HCT116 (cell line): Measurements from ENCODE around the gene TEX11. TPM values are rescaled to one million over a fixed set of nuclear protein-coding genes. Genes with fewer than 3 reads are reported as not detected.

Source experiments
- ATAC-seq: fragments of 200-7000 bp; cut with Tn5 transposase; 2 replicates; pipeline ENCODE4 v1.9.1; 2020; ENCODE audit warnings: mild to moderate bottlenecking, moderate library complexity
- BruUV-seq: library from RNA; stranded (reverse); fragments of 400-500 nt; replicated peaks from 2 replicates; lab custom pipeline; 2021; lab: Mats Ljungman, UMichigan
- CTCF ChIA-PET: fragments of 300-600 bp; sonication (Branson Sonifier 250); formaldehyde crosslinking; loops from one replicate; lab custom pipeline; 2021; ENCODE audit warnings: antibody characterized with exemption; lab: Charles Lee
- POLR2A ChIA-PET: fragments of 300-600, 350-600 bp; sonication (Branson Sonifier 250); formaldehyde crosslinking; loops from one replicate; lab custom pipeline; 2021; ENCODE audit warnings: antibody characterized with exemption; lab: Charles Lee
- RAD21 ChIA-PET, 2 experiments: fragments of 300-600 bp; sonication (Branson Sonifier 250); formaldehyde crosslinking; loops; one replicate each; lab custom pipeline; 2023; ENCODE audit warnings: low total read pairs in 2 of 2; ENCODE audit not compliant: uncharacterized antibody in 2 of 2, unreplicated experiment in 2 of 2, low non-redundant PET in 1 of 2; lab: Charles Lee
- DNase-seq: peaks from one replicate; pipeline ENCODE4 v3.0.0-alpha.2; 2010; ENCODE audit warnings: low read depth, low spot score
- H2AFZ ChIP-seq: fragments of 200-600 bp; shearing (Covaris generic), sonication (generic); 2 replicates; pipeline ENCODE4 v1.6.1; 2017; ENCODE audit warnings: low read depth, mixed run types, mixed read lengths, antibody characterized with exemption, low read length; ENCODE audit not compliant: poor library complexity, severe bottlenecking
- H3K27ac ChIP-seq: 2 replicates; pipeline ENCODE4 v1.5.1; 2012; ENCODE audit warnings: low read depth, low read length
- H3K27me3 ChIP-seq: fragments of 200-600 bp; sonication (generic); 2 replicates; pipeline ENCODE4 v1.6.1; 2016; ENCODE audit warnings: mixed run types, low read length, mixed read lengths; ENCODE audit not compliant: insufficient read depth
- H3K36me3 ChIP-seq, 2 experiments: fragments of 200-500 bp in 1 of 2; fragments of 200-600 bp in 1 of 2; sonication (Bioruptor generic) in 1 of 2; sonication (generic) in 1 of 2; 2 replicates each; pipeline versions ENCODE4 v1.5.1 to v1.6.1; 2014 to 2016; ENCODE audit warnings: low read length in 2 of 2, inconsistent platforms in 1 of 2, mixed read lengths in 1 of 2, mixed run types in 1 of 2; ENCODE audit not compliant: insufficient read depth in 2 of 2, control insufficient read depth in 1 of 2
- H3K4me1 ChIP-seq, 2 experiments: fragments of 200-600 bp in 1 of 2; sonication (generic) in 1 of 2; 2 replicates each; pipeline versions ENCODE4 v1.5.1 to v1.6.1; 2012 to 2017; ENCODE audit warnings: low read length in 2 of 2, inconsistent platforms in 1 of 2, mild to moderate bottlenecking in 1 of 2, mixed read lengths in 1 of 2, mixed run types in 1 of 2, moderate library complexity in 1 of 2; ENCODE audit not compliant: insufficient read depth in 2 of 2, control insufficient read depth in 1 of 2
- H3K4me2 ChIP-seq: fragments of 200-600 bp; sonication (generic); 2 replicates; pipeline ENCODE4 v1.6.1; 2017; ENCODE audit warnings: mixed run types, low read length, mixed read lengths
- H3K4me3 ChIP-seq, 2 experiments: fragments of 200-600 bp in 1 of 2; sonication (generic) in 1 of 2; replicated peaks in 1 of 2; 2 replicates each; pipeline ENCODE4 v1.5.1; 2011 to 2016; ENCODE audit warnings: low read length in 2 of 2, control low read depth in 1 of 2, low read depth in 1 of 2, mild to moderate bottlenecking in 1 of 2, mixed read lengths in 1 of 2, mixed run types in 1 of 2
- H3K79me2 ChIP-seq: fragments of 200-600 bp; sonication (generic); 2 replicates; pipeline ENCODE4 v1.6.1; 2017; ENCODE audit warnings: mild to moderate bottlenecking, mixed run types, low read length, moderate library complexity, mixed read lengths; ENCODE audit not compliant: insufficient read depth
- H3K9ac ChIP-seq: fragments of 200-600 bp; sonication (generic); 2 replicates; pipeline ENCODE4 v1.6.1; 2016; ENCODE audit warnings: low read length, mixed read lengths
- H3K9me2 ChIP-seq: fragments of 200-600 bp; sonication (generic), shearing (Covaris generic); 2 replicates; pipeline ENCODE4 v1.6.1; 2017; ENCODE audit warnings: mixed run types, mild to moderate bottlenecking, moderate library complexity; ENCODE audit not compliant: insufficient read depth
- H3K9me3 ChIP-seq, 2 experiments: fragments of 200-500 bp in 1 of 2; fragments of 200-600 bp in 1 of 2; sonication (Bioruptor generic) in 1 of 2; sonication (generic) in 1 of 2; 2 replicates each; pipeline ENCODE4 v1.6.1; 2014 to 2017; ENCODE audit warnings: low read length in 2 of 2, mixed read lengths in 2 of 2, inconsistent platforms in 1 of 2, low read depth in 1 of 2, mild to moderate bottlenecking in 1 of 2, mixed run types in 1 of 2, moderate library complexity in 1 of 2; ENCODE audit not compliant: control insufficient read depth in 1 of 2, insufficient read depth in 1 of 2
- H4K20me1 ChIP-seq: fragments of 200-600 bp; sonication (generic), shearing (Covaris generic); 2 replicates; pipeline ENCODE4 v1.6.1; 2017; ENCODE audit warnings: mixed run types, mild to moderate bottlenecking, moderate library complexity; ENCODE audit not compliant: insufficient read depth
- EGR1 ChIP-seq: IDR thresholded peaks from 2 replicates; pipeline ENCODE4 v1.6.1; 2012; ENCODE audit warnings: low read depth
- ELF1 ChIP-seq: IDR thresholded peaks from 2 replicates; pipeline ENCODE4 v1.6.1; 2012; ENCODE audit warnings: low read depth, borderline replicate concordance
- EZH2 ChIP-seq: fragments of 200-600 bp; sonication (generic); IDR thresholded peaks from 2 replicates; pipeline ENCODE4 v1.6.1; 2017; ENCODE audit warnings: antibody characterized with exemption, mixed run types
- EZH2phosphoT487 ChIP-seq: fragments of 200-600 bp; IDR thresholded peaks from 2 replicates; pipeline ENCODE4 v1.6.1; 2018; ENCODE audit warnings: antibody characterized with exemption, borderline replicate concordance
- FOSL1 ChIP-seq: IDR thresholded peaks from 2 replicates; pipeline ENCODE4 v1.6.1; 2012; ENCODE audit warnings: low read depth
- JUND ChIP-seq: IDR thresholded peaks from 2 replicates; pipeline ENCODE4 v1.6.1; 2012
- POLR2A ChIP-seq: IDR thresholded peaks from 2 replicates; pipeline ENCODE4 v1.7.0; 2011; ENCODE audit warnings: borderline replicate concordance; ENCODE audit not compliant: insufficient read depth, insufficient read length; ENCODE audit errors: extremely low read depth
- POLR2AphosphoS5 ChIP-seq: IDR thresholded peaks from 2 replicates; pipeline ENCODE4 v1.6.1; 2011; ENCODE audit warnings: mild to moderate bottlenecking, low read depth, low read length, moderate library complexity
- RAD21 ChIP-seq: IDR thresholded peaks from 2 replicates; pipeline ENCODE4 v1.6.1; 2012; ENCODE audit warnings: low read depth, mild to moderate bottlenecking
- SP1 ChIP-seq: IDR thresholded peaks from 2 replicates; pipeline ENCODE4 v1.6.1; 2012; ENCODE audit warnings: low read depth
- SRF ChIP-seq: IDR thresholded peaks from 2 replicates; pipeline ENCODE4 v1.6.1; 2012; ENCODE audit warnings: low read depth
- YY1 ChIP-seq: IDR thresholded peaks from 2 replicates; pipeline ENCODE4 v1.6.1; 2011; ENCODE audit warnings: low read length, low read depth, moderate library complexity, mild to moderate bottlenecking; ENCODE audit not compliant: insufficient replicate concordance; ENCODE audit errors: extremely low read depth
- ZFX ChIP-seq: fragments of 450-650 bp; IDR thresholded peaks from 2 replicates; pipeline ENCODE4 v1.6.1; 2017
- ZNF274 ChIP-seq: fragments of 200-500 bp; sonication (Bioruptor generic); IDR thresholded peaks from 2 replicates; pipeline ENCODE4 v1.6.1; 2014; ENCODE audit warnings: mild to moderate bottlenecking, low read depth, low read length, inconsistent platforms
- intact Hi-C: fragments of 100-400 bp; cut with micrococcal nuclease; formaldehyde crosslinking; loops from 2 replicates; pipeline ENCODE4 v1.10.0; 2022
- total RNA-seq: library from RNA; stranded (reverse); gene quantifications from one replicate; pipeline ENCODE4 v1.2.1, GENCODE V29; 2021; ENCODE audit not compliant: unreplicated experiment
- TF ChIP-seq, protein P1 (sequence below): IDR thresholded peaks from 2 replicates; pipeline ENCODE4 v1.6.1; 2012
- TF ChIP-seq, protein P2 (sequence below): IDR thresholded peaks from 2 replicates; pipeline ENCODE4 v1.6.1; 2012
- TF ChIP-seq, protein P3 (sequence below): IDR thresholded peaks from 2 replicates; pipeline ENCODE4 v1.6.1; 2012; ENCODE audit warnings: low read depth
- TF ChIP-seq, protein P4 (sequence below): IDR thresholded peaks from 2 replicates; pipeline ENCODE4 v1.6.1; 2011; ENCODE audit warnings: mild to moderate bottlenecking, low read length, moderate library complexity; ENCODE audit not compliant: insufficient replicate concordance; ENCODE audit errors: extremely low read depth

The TEX11 gene
- total RNA-seq, 1 experiment from 2014 or later = 0.10 TPM

DNA sequence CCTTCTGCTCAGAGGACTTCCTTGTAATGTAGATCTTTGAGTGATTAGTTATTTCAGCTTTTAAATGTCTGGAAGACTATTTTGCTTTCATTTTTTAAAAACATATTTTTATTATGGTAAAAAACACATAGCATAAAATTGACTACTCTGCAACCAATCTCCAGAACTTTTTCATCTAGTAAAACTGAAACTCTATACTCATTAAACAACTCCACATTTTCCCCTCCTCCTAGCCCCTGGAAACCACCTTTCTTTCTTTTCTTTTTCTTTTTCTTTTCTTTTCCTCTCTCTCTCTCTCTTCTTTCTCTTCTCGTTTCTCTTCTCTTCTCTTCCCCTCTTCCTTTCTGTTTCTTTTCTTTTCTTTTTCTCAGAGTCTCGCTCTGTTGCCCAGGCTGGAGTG lies 233.2 kb downstream of the TEX11 start:
- Histone ChIP-seq H2AFZ (no peak overlapping the region), H3K27me3 (no peaks in the 10 kb centered on the region), H3K4me2 (no peak overlapping the region)
- no peak for TF ChIP-seq JUND
- no peak for TF ChIP-seq ZFX
- no peak for TF ChIP-seq SP1
- no peak for TF ChIP-seq SRF
- no peak for TF ChIP-seq FOSL1
- no peak for TF ChIP-seq YY1
- TF ChIP-seq, protein P1, sequence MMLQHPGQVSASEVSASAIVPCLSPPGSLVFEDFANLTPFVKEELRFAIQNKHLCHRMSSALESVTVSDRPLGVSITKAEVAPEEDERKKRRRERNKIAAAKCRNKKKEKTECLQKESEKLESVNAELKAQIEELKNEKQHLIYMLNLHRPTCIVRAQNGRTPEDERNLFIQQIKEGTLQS = no peak
- TF ChIP-seq, protein P2, sequence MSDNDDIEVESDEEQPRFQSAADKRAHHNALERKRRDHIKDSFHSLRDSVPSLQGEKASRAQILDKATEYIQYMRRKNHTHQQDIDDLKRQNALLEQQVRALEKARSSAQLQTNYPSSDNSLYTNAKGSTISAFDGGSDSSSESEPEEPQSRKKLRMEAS = no peak
- TF ChIP-seq, protein P3, sequence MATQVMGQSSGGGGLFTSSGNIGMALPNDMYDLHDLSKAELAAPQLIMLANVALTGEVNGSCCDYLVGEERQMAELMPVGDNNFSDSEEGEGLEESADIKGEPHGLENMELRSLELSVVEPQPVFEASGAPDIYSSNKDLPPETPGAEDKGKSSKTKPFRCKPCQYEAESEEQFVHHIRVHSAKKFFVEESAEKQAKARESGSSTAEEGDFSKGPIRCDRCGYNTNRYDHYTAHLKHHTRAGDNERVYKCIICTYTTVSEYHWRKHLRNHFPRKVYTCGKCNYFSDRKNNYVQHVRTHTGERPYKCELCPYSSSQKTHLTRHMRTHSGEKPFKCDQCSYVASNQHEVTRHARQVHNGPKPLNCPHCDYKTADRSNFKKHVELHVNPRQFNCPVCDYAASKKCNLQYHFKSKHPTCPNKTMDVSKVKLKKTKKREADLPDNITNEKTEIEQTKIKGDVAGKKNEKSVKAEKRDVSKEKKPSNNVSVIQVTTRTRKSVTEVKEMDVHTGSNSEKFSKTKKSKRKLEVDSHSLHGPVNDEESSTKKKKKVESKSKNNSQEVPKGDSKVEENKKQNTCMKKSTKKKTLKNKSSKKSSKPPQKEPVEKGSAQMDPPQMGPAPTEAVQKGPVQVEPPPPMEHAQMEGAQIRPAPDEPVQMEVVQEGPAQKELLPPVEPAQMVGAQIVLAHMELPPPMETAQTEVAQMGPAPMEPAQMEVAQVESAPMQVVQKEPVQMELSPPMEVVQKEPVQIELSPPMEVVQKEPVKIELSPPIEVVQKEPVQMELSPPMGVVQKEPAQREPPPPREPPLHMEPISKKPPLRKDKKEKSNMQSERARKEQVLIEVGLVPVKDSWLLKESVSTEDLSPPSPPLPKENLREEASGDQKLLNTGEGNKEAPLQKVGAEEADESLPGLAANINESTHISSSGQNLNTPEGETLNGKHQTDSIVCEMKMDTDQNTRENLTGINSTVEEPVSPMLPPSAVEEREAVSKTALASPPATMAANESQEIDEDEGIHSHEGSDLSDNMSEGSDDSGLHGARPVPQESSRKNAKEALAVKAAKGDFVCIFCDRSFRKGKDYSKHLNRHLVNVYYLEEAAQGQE = no peak
- no peak for TF ChIP-seq RAD21
- TF ChIP-seq POLR2AphosphoS5 = no peak
- TF ChIP-seq, protein P4, sequence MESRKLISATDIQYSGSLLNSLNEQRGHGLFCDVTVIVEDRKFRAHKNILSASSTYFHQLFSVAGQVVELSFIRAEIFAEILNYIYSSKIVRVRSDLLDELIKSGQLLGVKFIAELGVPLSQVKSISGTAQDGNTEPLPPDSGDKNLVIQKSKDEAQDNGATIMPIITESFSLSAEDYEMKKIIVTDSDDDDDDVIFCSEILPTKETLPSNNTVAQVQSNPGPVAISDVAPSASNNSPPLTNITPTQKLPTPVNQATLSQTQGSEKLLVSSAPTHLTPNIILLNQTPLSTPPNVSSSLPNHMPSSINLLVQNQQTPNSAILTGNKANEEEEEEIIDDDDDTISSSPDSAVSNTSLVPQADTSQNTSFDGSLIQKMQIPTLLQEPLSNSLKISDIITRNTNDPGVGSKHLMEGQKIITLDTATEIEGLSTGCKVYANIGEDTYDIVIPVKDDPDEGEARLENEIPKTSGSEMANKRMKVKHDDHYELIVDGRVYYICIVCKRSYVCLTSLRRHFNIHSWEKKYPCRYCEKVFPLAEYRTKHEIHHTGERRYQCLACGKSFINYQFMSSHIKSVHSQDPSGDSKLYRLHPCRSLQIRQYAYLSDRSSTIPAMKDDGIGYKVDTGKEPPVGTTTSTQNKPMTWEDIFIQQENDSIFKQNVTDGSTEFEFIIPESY = no peak
- TF ChIP-seq ZNF274 = no peak
- TF ChIP-seq POLR2A = no peak
- TF ChIP-seq EGR1 = no peak
- no peak for TF ChIP-seq EZH2
- no peak for TF ChIP-seq ELF1
- TF ChIP-seq EZH2phosphoT487 = no peak
- TF ChIP-seq, all 23 proteins: peak for 0
- no peak overlapping the region for H3K4me3 ChIP-seq
- H3K9ac ChIP-seq = no peak overlapping the region
- no peaks in the 10 kb centered on the region for H3K4me1 ChIP-seq
- no peaks in the 10 kb centered on the region for H3K9me3 ChIP-seq
- H3K9me2 ChIP-seq = no peaks in the 10 kb centered on the region
- BruUV-seq = no TSS peak
- POLR2A ChIA-PET = no interaction called here
- no peaks in the 10 kb centered on the region for H4K20me1 ChIP-seq
- H3K36me3 ChIP-seq = no peaks in the 10 kb centered on the region
- DNase-seq (no peak), ATAC-seq (no peak)
- no peaks in the 10 kb centered on the region for H3K79me2 ChIP-seq
- intact Hi-C loops = no loop called here
- RAD21 ChIA-PET = no interaction called here
- CTCF ChIA-PET = no interaction called here
- H3K27ac ChIP-seq = no peak overlapping the region
